GM12873 (cell line): ENCODE measurements around the gene KIF16B.

ENCODE experiments used
- TF ChIP-seq, protein P1 (sequence below): IDR thresholded peaks from 2 replicates; pipeline ENCODE4 v1.5.1; 2012; ENCODE audit warnings: low read depth, mild to moderate bottlenecking, moderate library complexity, low read length, control low read depth; ENCODE audit not compliant: insufficient read depth; ENCODE audit errors: missing control alignments

KIF16B gene, protein sequence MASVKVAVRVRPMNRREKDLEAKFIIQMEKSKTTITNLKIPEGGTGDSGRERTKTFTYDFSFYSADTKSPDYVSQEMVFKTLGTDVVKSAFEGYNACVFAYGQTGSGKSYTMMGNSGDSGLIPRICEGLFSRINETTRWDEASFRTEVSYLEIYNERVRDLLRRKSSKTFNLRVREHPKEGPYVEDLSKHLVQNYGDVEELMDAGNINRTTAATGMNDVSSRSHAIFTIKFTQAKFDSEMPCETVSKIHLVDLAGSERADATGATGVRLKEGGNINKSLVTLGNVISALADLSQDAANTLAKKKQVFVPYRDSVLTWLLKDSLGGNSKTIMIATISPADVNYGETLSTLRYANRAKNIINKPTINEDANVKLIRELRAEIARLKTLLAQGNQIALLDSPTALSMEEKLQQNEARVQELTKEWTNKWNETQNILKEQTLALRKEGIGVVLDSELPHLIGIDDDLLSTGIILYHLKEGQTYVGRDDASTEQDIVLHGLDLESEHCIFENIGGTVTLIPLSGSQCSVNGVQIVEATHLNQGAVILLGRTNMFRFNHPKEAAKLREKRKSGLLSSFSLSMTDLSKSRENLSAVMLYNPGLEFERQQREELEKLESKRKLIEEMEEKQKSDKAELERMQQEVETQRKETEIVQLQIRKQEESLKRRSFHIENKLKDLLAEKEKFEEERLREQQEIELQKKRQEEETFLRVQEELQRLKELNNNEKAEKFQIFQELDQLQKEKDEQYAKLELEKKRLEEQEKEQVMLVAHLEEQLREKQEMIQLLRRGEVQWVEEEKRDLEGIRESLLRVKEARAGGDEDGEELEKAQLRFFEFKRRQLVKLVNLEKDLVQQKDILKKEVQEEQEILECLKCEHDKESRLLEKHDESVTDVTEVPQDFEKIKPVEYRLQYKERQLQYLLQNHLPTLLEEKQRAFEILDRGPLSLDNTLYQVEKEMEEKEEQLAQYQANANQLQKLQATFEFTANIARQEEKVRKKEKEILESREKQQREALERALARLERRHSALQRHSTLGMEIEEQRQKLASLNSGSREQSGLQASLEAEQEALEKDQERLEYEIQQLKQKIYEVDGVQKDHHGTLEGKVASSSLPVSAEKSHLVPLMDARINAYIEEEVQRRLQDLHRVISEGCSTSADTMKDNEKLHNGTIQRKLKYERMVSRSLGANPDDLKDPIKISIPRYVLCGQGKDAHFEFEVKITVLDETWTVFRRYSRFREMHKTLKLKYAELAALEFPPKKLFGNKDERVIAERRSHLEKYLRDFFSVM (N-terminal part only)

DNA sequence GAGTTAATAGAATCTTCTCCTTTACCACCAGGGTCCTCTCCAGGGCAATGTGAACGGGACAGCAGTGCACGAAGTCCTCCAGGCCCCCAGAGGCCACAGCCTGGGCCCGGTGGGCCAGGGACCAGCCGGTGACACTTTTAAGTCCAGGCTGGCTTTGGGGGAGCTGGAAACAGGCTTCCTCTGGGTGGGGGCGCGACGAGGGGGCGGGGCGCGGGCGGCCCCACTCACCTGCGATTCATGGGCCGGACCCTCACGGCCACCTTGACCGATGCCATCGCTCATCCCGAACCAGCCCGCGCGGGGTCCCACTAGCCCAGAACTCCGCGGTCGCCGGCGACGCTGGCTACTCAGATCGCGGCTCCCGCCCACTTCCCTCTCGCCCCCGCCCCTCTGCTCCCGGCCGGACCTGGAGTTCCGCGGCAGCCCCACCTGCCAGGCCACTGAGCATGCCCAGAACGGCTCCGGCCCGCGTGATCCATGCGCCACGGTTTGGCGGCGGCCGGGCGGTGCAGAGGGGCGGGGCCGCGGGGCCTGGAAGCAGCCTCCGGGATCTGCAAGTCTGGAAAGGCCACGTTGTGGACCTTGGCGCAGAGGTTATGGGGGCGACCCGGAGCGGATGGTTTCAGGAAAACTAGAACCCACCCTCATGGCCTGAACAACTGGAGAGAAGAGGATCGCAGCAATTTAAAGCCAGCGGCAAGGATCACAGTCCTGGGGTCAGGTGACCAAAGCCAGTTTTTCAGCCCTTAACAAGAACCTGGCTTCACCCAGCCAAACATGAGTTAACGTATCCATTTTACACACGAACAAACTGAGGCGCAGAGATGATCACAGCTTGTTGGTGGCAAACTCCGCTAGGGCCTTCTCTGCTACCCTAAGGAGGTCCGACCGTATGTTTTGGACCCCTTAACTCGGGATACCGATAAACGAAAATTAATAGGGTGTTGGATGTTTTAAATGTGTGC is at the start of gene KIF16B:
KIF16B (minus strand) TSS at position 448 of the 965 bp plus-strand sequence; CDS start at position 275, 173 bp downstream.
- TF ChIP-seq, protein P1, sequence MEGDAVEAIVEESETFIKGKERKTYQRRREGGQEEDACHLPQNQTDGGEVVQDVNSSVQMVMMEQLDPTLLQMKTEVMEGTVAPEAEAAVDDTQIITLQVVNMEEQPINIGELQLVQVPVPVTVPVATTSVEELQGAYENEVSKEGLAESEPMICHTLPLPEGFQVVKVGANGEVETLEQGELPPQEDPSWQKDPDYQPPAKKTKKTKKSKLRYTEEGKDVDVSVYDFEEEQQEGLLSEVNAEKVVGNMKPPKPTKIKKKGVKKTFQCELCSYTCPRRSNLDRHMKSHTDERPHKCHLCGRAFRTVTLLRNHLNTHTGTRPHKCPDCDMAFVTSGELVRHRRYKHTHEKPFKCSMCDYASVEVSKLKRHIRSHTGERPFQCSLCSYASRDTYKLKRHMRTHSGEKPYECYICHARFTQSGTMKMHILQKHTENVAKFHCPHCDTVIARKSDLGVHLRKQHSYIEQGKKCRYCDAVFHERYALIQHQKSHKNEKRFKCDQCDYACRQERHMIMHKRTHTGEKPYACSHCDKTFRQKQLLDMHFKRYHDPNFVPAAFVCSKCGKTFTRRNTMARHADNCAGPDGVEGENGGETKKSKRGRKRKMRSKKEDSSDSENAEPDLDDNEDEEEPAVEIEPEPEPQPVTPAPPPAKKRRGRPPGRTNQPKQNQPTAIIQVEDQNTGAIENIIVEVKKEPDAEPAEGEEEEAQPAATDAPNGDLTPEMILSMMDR: no peak

DNA sequence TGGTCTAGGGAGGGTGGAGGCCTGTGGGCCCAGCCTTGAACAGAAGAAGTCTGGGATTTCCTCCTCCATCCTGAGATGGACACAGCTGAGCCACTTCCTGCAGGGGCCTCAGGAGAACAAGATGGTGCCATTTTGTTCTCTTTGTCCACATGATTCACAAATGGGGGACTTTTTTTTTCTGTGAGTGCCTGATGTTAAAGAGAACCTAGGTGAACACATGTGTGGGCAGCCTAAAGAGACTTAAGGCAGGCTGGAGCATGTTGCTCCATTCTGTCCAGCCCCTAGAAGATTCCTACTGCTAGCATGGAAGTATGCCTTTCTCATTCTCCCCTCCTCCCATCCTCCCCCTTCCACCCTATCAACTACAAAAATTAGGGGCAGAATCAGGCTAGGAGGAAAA is 49.3 kb upstream of the KIF16B start:
- TF ChIP-seq, protein P1: no peak

DNA sequence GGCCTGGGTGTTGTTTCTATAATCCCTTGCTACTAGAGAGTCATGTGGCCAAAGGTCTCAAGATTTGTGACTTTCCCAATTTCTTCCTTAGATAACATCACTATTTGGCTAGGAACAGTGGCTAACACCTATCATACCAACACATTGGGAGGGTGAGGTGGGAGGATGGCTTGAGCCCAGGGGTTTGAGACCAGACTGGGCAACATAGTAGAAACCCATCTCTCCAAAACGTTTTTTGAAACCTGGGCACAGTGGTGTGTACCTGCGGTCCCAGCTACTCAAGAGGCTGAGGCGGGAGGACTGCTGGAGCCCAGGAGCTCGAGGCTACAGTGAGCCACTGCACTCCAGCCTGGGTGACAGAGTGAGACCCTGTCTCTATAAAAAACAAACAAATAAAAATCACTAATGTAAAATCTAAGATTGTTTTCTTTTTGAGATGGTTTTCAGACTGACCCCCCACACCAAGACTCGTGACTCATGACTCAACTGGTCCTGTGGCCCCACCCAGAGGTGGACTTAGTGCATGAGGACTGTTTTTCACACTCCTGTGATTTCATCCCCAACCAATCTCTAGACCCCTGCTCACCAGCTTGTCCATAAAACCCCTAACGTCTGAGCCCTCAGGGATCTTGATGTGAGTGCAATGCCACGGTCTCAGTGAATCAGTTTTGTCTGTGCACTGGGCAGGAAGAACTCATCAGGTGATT is 48.3 kb upstream of the KIF16B start:
- TF ChIP-seq, protein P1: no peak

DNA sequence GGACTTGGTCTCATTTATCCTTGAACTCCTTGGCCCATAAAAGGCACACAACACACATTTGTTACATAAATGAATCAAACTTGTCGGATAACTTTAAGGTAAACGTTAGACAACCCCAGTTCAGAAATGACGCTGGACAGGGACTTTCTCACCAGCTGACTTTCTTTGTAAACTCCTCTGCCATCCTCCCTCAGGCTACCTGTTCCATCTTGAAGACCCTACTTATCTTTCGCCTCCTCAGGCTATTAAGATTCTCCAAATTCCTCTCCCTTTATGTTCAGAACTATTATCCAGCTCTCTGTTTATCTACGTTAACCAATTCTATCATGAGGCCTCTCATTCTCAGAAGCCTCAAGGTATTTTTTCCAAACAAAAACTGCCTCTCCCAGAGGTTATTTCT is 47.7 kb upstream of the KIF16B start:
- TF ChIP-seq, protein P1: no peak

DNA sequence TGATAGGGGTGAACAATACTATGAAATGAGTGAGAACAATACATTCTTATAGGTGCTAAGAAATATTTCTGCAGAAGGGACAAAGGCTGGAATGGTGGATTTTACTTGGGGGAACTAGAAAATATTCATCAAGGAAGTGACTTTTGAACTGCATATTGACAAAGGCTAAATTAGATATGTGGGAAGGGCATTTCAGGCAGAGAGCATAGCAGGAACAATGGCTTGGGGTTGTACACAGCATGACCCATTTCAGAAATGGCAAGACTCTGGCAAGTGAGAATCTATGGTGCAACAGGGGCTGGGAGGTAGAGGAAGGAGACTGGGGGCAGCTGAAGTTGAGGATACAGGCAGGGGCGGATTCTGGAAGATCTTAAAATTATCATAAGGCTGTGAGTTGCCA is 46.7 kb upstream of the KIF16B start:
- TF ChIP-seq, protein P1: no peak

DNA sequence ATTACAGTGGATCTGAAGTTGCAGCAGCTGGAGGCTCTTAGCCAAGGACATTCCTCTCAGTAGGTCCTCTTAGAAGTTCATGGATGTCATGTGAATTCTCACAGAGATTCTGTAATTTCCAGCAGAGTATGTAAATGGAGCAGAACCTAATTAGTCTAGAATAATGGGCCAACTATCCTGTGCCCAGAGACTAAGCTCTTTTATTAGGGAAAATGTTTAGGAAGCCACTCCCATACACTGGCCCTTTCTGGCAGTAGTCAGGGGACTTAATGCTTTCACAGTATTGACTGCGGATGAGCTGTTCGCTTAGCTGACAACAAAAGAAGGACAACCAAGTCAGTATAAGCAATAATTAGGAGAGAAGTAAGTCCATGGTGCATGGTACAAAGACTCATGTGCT is 43.8 kb upstream of the KIF16B start:
- TF ChIP-seq, protein P1: no peak
